Umbilical cord (tissue), 1 donor: Measurements from ENCODE around the gene AP5M1. TPM values are rescaled to one million over a fixed set of nuclear protein-coding genes. Genes with fewer than 3 reads are reported as not detected.

Experiments used
- total RNA-seq: library from RNA; depleted of rRNA; stranded (reverse); fragments of >200 nt; gene quantifications from one replicate; pipeline ENCODE4 v1.2.3, GENCODE V29; 2014; ENCODE audit warnings: low replicate concordance; ENCODE audit not compliant: insufficient read depth

AP5M1 gene
- total RNA-seq, 1 donor from 2014 or later = 23.8 TPM

Other genes with a start within 250 kb of the AP5M1 start
- gene EXOC5, start 66 bp upstream of the AP5M1 start, total RNA-seq = 88.6 TPM
- gene NAA30, start 121.6 kb downstream of the AP5M1 start, total RNA-seq = 26.0 TPM
- 2.2 TPM for gene CCDC198, start 224.9 kb downstream of the AP5M1 start, total RNA-seq